Mucosa of descending colon (tissue), 3 donors: ENCODE results near the gene CLGN. TPM values are rescaled to one million over a fixed set of nuclear protein-coding genes. Genes with fewer than 3 reads are reported as not detected.
"Not testable (repeated sequence)": the region's sequence is repeated elsewhere in the genome, so short reads cannot be mapped to it uniquely, and the experiment has no call there.

Experiments used
- ATAC-seq: fragments of 200-7000 bp; cut with Tn5 transposase; one replicate; pipeline ENCODE4 v1.9.1; 2020; ENCODE audit warnings: mild to moderate bottlenecking, moderate library complexity
- DNase-seq, 3 donors: peaks; one replicate each; pipeline ENCODE4 v3.0.0-alpha.2; 2020
- H3K36me3 ChIP-seq: fragments of 200-600 bp; one replicate; pipeline ENCODE4 v1.8.0; 2021; ENCODE audit warnings: low read depth, mild to moderate bottlenecking
- H3K4me1 ChIP-seq: fragments of 200-600 bp; one replicate; pipeline ENCODE4 v1.8.0; 2021; ENCODE audit warnings: low read depth, mild to moderate bottlenecking
- H3K4me3 ChIP-seq: fragments of 200-600 bp; one replicate; pipeline ENCODE4 v1.8.0; 2021; ENCODE audit warnings: mild to moderate bottlenecking
- H3K9me3 ChIP-seq: fragments of 200-600 bp; one replicate; pipeline ENCODE4 v1.8.0; 2021; ENCODE audit warnings: mild to moderate bottlenecking
- intact Hi-C, 2 donors: fragments of 100-400 bp; cut with DNase I in 1 of 2; cut with micrococcal nuclease in 1 of 2; formaldehyde crosslinking; loops; one replicate each; pipeline versions ENCODE4 v1.11.0 to v1.11.1; 2022; cut with DNase I, micrococcal nuclease
- total RNA-seq, 3 donors: library from RNA; stranded (reverse); fragmentation: NEBNext Ultra II Directional in 2 of 3; extraction: Animal tissue kit (Norgen Biotek cat#: 25700) in 2 of 3; gene quantifications; one replicate each; pipeline versions ENCODE4 v1.2.1 to v1.2.4, GENCODE V29; 2021 to 2023
- TF ChIP-seq, protein P1 (sequence below): fragments of 200-600 bp; IDR thresholded peaks from one replicate; pipeline ENCODE4 v1.8.0; 2022; ENCODE audit warnings: antibody characterized with exemption, mild to moderate bottlenecking
- donor health status: DM: no; HTN: no; CAD: no; lungs with moderate emphysema.
- donor health status: DM: no; HTN: no; CAD: no.
- donor health status: DM: no; HTN: yes; CAD: no.

The CLGN gene
- total RNA-seq, 3 donors from 2014 or later = 1.5 to 7.9 (median 1.8) TPM

- Histone ChIP-seq H3K4me3 (no peak overlapping the region), H3K36me3 (no peaks in the 10 kb centered on the region), H3K9me3 (no peaks in the 10 kb centered on the region), H3K4me1 (peaks cover 7% of the 10 kb centered on the region)
- ATAC-seq = no peak
- TF ChIP-seq, protein P1, sequence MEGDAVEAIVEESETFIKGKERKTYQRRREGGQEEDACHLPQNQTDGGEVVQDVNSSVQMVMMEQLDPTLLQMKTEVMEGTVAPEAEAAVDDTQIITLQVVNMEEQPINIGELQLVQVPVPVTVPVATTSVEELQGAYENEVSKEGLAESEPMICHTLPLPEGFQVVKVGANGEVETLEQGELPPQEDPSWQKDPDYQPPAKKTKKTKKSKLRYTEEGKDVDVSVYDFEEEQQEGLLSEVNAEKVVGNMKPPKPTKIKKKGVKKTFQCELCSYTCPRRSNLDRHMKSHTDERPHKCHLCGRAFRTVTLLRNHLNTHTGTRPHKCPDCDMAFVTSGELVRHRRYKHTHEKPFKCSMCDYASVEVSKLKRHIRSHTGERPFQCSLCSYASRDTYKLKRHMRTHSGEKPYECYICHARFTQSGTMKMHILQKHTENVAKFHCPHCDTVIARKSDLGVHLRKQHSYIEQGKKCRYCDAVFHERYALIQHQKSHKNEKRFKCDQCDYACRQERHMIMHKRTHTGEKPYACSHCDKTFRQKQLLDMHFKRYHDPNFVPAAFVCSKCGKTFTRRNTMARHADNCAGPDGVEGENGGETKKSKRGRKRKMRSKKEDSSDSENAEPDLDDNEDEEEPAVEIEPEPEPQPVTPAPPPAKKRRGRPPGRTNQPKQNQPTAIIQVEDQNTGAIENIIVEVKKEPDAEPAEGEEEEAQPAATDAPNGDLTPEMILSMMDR = no peak
- no peak for DNase-seq
- intact Hi-C loops = no loop called here
These were observed 547 bp upstream of the CLGN start for GRCh38 chr4:140427919-140428471.

- intact Hi-C loops = no loop called here
- Histone ChIP-seq H3K36me3 (no peaks in the 10 kb centered on the region), H3K4me3 (no peak overlapping the region), H3K4me1 (peaks cover 7% of the 10 kb centered on the region), H3K9me3 (no peaks in the 10 kb centered on the region)
- TF ChIP-seq, protein P1 = no peak
- DNase-seq (no peak), ATAC-seq (no peak)
These were observed 790 bp downstream of the CLGN start for GRCh38 chr4:140426610-140427105.

- no peaks in the 10 kb centered on the region for H3K36me3 ChIP-seq
- DNase-seq (no peak), ATAC-seq (no peak)
- H3K9me3 ChIP-seq = no peaks in the 10 kb centered on the region
- H3K4me3 ChIP-seq = no peak overlapping the region
- TF ChIP-seq, protein P1 = no peak
- intact Hi-C loops = no loop called here
- peaks cover 7% of the 10 kb centered on the region for H3K4me1 ChIP-seq
These were observed 4.3 kb downstream of the CLGN start for GRCh38 chr4:140423106-140423505.

DNA sequence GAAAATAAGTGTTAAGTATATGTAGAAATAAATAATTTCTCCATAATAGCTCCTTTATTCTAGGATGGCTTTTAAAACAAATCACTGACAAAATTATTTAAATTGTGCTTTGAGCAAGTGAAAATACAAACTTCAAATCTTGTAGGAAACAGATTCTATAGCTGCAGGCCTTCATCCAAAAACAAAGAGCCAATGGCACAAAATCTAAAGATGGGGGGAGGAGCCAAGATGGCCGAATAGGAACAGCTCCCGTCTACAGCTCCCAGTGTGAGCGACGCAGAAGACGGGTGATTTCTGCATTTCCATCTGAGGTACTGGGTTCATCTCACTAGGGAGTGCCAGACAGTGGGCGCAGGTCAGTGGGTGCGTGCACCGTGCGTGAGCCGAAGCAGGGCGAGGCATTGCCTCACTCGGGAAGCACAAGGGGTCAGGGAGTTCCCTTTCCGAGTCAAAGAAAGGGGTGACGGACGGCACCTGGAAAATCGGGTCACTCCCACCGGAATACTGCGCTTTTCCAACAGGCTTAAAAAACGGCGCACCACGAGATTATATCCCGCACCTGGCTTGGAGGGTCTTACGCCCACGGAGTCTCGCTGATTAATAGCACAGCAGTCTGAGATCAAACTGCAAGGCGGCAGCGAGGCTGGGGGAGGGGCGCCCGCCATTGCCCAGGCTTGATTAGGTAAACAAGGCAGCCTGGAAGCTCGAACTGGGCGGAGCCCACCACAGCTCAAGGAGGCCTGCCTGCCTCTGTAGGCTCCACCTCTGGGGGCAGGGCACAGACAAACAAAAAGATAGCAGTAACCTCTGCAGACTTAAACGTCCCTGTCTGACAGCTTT lies 14.1 kb downstream of the CLGN start:
- ATAC-seq, H3K36me3 ChIP-seq, intact Hi-C loops, H3K4me3 ChIP-seq, H3K9me3 ChIP-seq, H3K4me1 ChIP-seq, DNase-seq: not testable (repeated sequence)

GRCh38 chr4:140408974-140409373 lies 18.5 kb downstream of the CLGN start:
- H3K4me1 ChIP-seq = no peaks in the 10 kb centered on the region
- intact Hi-C loops = no loop called here

More at GRCh38 chr4:140408974-140409373, 18.5 kb downstream of the CLGN start:
- TF ChIP-seq, protein P1 = no peak
- no peak for ATAC-seq
- DNase-seq = no peak
- no peaks in the 10 kb centered on the region for H3K9me3 ChIP-seq
- H3K36me3 ChIP-seq = no peaks in the 10 kb centered on the region
- no peak overlapping the region for H3K4me3 ChIP-seq
